Stimulated activated CD4-positive, alpha-beta T cell treated with anti-CD3 and anti-CD28 coated beads, Interleukin-4, amount 100 ng/mL, for 1 hour (primary cell): ENCODE results near the gene EFS.

Experiments
- DNase-seq: peaks from one replicate; pipeline ENCODE4 v3.0.0-alpha.2; 2020

Gene EFS

GRCh38 chr14:23324455-23324846, 40.5 kb downstream of the EFS start:
- no peak for DNase-seq

- no peak for DNase-seq
Measured at GRCh38 chr14:23323838-23324454, 41.0 kb downstream of the EFS start.

- no peak for DNase-seq
Measured at GRCh38 chr14:23322568-23323517, 42.1 kb downstream of the EFS start.

- peak; percentile 62 for DNase-seq
Measured at GRCh38 chr14:23321572-23322547, 43.1 kb downstream of the EFS start.

- DNase-seq: peak; percentile 93
Measured at GRCh38 chr14:23320584-23321571, 44.1 kb downstream of the EFS start, which contains the start of gene PABPN1. TSS of gene PABPN1 (plus strand) at chr14:23321457. CDS start at chr14:23321470, 13 bp downstream.

GRCh38 chr14:23319746-23320583, 45.0 kb downstream of the EFS start:
- no peak for DNase-seq

GRCh38 chr14:23316300-23316699, 48.7 kb downstream of the EFS start:
- no peak for DNase-seq

- DNase-seq: no peak
Measured at GRCh38 chr14:23310546-23310945, 54.4 kb downstream of the EFS start.

- DNase-seq: no peak
Measured at GRCh38 chr14:23308721-23309445, 56.1 kb downstream of the EFS start.

- no peak for DNase-seq
Measured at GRCh38 chr14:23307687-23308644, 57.0 kb downstream of the EFS start.

GRCh38 chr14:23307146-23307530, 57.8 kb downstream of the EFS start:
- DNase-seq: no peak

GRCh38 chr14:23306412-23307145, 58.4 kb downstream of the EFS start, which contains the start of gene BCL2L2:
TSS of gene BCL2L2 (plus strand) at chr14:23306833. CDS start at chr14:23307768, 935 bp downstream.
- DNase-seq: no peak
